Measurements from ENCODE around the gene LASP1NB.
"Not testable (repeated sequence)": the region's sequence is repeated elsewhere in the genome, so short reads cannot be mapped to it uniquely, and the experiment has no call there.

The LASP1NB gene

DNA sequence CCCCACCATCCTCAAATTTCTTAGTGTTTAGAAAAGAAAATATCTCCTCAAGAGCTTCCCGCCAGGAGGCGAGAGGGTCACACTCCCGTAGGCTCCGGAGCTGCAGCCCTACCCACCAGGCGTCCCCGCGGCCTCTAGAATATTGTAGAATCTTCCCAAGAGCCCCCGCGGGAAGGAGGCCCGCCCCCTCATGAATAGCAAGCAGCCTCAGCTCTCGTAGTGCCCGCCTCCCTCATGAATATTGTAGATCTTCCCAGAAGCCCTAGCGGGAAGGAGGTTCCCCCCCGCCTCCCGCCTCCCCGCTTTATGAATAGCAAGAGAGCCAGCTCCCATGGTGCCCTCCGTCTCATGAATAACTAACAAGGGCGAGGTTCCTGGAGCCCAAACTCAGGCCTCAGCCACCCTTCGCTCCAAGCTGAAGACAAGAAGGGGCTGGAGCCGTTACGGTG is 41.9 kb downstream of the LASP1NB start, which contains the start of gene FBXO47:
Gene FBXO47 (minus strand): TSS at position 114 of the 449 bp plus-strand sequence. CDS start 4,378 bp downstream, outside the sequence.
- FAIRE-seq: no peak

DNA sequence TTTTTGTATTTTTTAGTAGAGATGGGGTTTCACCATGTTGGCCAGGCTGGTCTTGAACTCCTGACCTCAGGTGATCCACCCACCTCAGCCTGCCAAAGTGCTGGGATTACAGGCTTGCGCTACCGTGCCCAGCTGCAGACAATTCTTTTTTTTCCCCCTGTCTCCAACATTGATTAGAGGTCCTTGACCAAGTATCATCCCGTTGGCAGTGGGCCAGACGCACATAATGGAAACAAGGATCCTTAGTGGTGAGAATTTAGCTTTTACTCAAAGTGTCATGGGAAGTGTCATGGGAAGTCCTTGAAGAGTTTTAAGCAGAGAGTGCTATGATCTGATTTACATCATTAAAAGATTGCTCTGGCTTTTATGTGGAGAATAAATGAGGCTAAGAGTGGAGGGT is 43.9 kb downstream of the LASP1NB start:
- FAIRE-seq: no peak

- no peak for FAIRE-seq
Measured at GRCh38 chr17:38970128-38970527, 44.7 kb downstream of the LASP1NB start.

GRCh38 chr17:38970804-38971203 is 45.4 kb downstream of the LASP1NB start:
- no peak for FAIRE-seq

- FAIRE-seq: not testable (repeated sequence)
Measured at GRCh38 chr17:38976187-38976551, 50.8 kb downstream of the LASP1NB start.

DNA sequence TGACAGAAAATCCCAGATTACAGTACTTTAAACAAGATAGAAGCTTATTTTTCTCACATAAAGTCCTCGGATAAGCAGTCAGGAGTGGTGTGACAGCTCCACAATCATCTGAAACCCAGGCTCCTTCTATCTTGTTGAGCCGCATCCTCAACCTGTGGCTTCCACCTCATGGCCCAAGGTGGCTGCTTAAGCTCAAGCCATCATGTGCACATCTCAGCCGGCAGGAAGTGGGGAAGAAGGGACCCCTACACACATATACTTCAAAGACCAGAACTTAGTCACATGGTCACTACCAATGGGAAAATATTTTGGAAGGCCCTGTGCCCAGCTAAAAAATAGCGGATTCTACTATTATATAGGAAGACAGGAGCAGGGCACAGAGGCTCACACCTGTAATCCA is 52.8 kb downstream of the LASP1NB start:
- FAIRE-seq: no peak

Data from colon (tissue), 2 donors.